Adrenal gland (tissue), 12 donors: ENCODE measurements around the gene GPR135. TPM values are rescaled to one million over a fixed set of nuclear protein-coding genes. Genes with fewer than 3 reads are reported as not detected.
A peak's percentile ranks its signal among the peaks of the same experiment; 100 is the strongest.

Experiments
- DNase-seq, 7 donors: peaks; one replicate each; pipeline ENCODE4 v3.0.0-alpha.2; 2019 to 2020
- H3K27ac ChIP-seq, 5 donors: fragments of 200-600 bp; sonication (generic) in 4 of 5; 1 replicate in 3 of 5; 2 replicates in 2 of 5; pipeline versions ENCODE4 v1.5.1 to v1.8.0; 2016 to 2020; ENCODE audit warnings: mild to moderate bottlenecking in 1 of 5
- H3K27me3 ChIP-seq: fragments of 200-600 bp; 2 replicates; pipeline ENCODE4 v1.8.0; 2021
- H3K36me3 ChIP-seq, 2 donors: fragments of 200-600 bp; replicated peaks in 1 of 2; 1 replicate in 1 of 2; 2 replicates in 1 of 2; pipeline versions ENCODE4 v1.5.1 to v1.8.0; 2018 to 2022
- H3K4me1 ChIP-seq, 2 donors: fragments of 200-600 bp; replicated peaks in 1 of 2; 1 replicate in 1 of 2; 2 replicates in 1 of 2; pipeline versions ENCODE4 v1.5.1 to v1.8.0; 2018 to 2021
- H3K4me3 ChIP-seq, 4 donors: fragments of 200-600 bp; sonication (generic) in 3 of 4; one replicate each; pipeline ENCODE4 v1.5.1; 2016 to 2018
- H3K9me3 ChIP-seq, 3 donors: fragments of 200-600 bp; sonication (generic) in 1 of 3; replicated peaks in 1 of 3; 1 replicate in 2 of 3; 2 replicates in 1 of 3; pipeline versions ENCODE4 v1.5.1 to v1.8.0; 2016 to 2021
- CTCF ChIP-seq, 6 experiments: fragments of 450-650 bp in 4 of 6; fragments of 200-600 bp in 2 of 6; sonication (generic) in 1 of 6; IDR thresholded peaks; 1 replicate in 5 of 6; 2 replicates in 1 of 6; pipeline versions ENCODE4 v1.5.1 to v1.8.0; 2016 to 2021; ENCODE audit warnings: antibody characterized with exemption in 6 of 6, mild to moderate bottlenecking in 2 of 6, moderate library complexity in 1 of 6
- POLR2A ChIP-seq, 2 donors: fragments of 450-650 bp; IDR thresholded peaks; one replicate each; pipeline ENCODE4 v1.6.1; 2017; ENCODE audit warnings: antibody characterized with exemption in 2 of 2, mild to moderate bottlenecking in 2 of 2, moderate library complexity in 1 of 2
- WGBS, 4 donors: extraction: QIAGEN DNeasy Blood & Tissue Kit in 2 of 4; methylation state at CpG; one replicate each; pipeline versions ENCODE4 v1.1.5 to v1.1.7; 2013 to 2017; 5-methylcytosine and 5-hydroxymethylcytosine counted together
- intact Hi-C, 2 donors: fragments of 100-400 bp; cut with DNase I; formaldehyde crosslinking; loops; one replicate each; pipeline versions ENCODE4 v1.14.1 to v1.15.0; 2022 to 2023
- polyA plus RNA-seq, 3 donors: library from polyadenylated mRNA; stranded (reverse); fragments of 200-250 nt in 2 of 3; fragments of 350-450 nt in 1 of 3; fragmentation: Illumina TruSeq in 1 of 3; extraction: RNeasy Lipid Tissue Mini Kit (QIAGEN cat#74804) in 1 of 3; gene quantifications; one replicate each; pipeline ENCODE4 v1.2.3, GENCODE V29; 2013 to 2014
- total RNA-seq, 9 donors: library from RNA; depleted of rRNA in 4 of 9; stranded (reverse); fragments of >200 nt in 4 of 9; fragments of 120-200 nt in 1 of 9; fragmentation: NEBNext Ultra II Directional in 1 of 9; extraction: Animal tissue kit (Norgen Biotek cat#: 25700) in 1 of 9; gene quantifications; one replicate each; pipeline versions ENCODE4 v1.1.0 to v1.2.4, GENCODE V29; 2013 to 2023
- donor health status: healthy with polysubstance abuse.
- donor health status: Bipolar disorder and iron deficiency.
- donor health status: DM: yes; HTN: yes; CAD: no.
- donor health status: DM: no; HTN: no; CAD: no.
- donor health status: DM: no; HTN: no; CAD: no.
- donor health status: DM: yes; HTN: yes; CAD: no.

The GPR135 gene
- total and polyA plus RNA-seq, 12 donors = 2.3 to 8.6 (median 4.5) TPM

- Histone ChIP-seq H3K36me3 (peaks cover 0 to 54% of the 10 kb centered on the region in 2 donors), H3K9me3 (no peaks in the 10 kb centered on the region), H3K4me1 (peaks cover 6 to 13% of the 10 kb centered on the region in 2 donors), H3K27ac (no peak overlapping the region), H3K27me3 (no peaks in the 10 kb centered on the region), H3K4me3 (no peak overlapping the region)
- DNase-seq = no peak
- intact Hi-C loops = no loop called here
- WGBS, 4 donors = 81 to 95% (median 90%) methylated on average over 1 of the region's 1 CpG
- TF ChIP-seq CTCF (IDR thresholded peaks at IDR 0.05) = no peak
- no peak for TF ChIP-seq POLR2A (IDR thresholded peaks at IDR 0.05)
These were observed 10.5 kb upstream of the GPR135 start for GRCh38 chr14:59475709-59476108.

GRCh38 chr14:59474172-59474571 is 9.0 kb upstream of the GPR135 start:
- WGBS, 4 donors = 53 to 57% (median 54%) methylated on average over 1 of the region's 1 CpG
- Histone ChIP-seq H3K36me3 (peaks cover 0 to 54% of the 10 kb centered on the region in 2 donors), H3K27ac (no peak overlapping the region), H3K4me1 (no peaks in the 10 kb centered on the region), H3K27me3 (no peaks in the 10 kb centered on the region), H3K9me3 (no peaks in the 10 kb centered on the region), H3K4me3 (no peak overlapping the region)
- DNase-seq = no peak
- intact Hi-C loops = no loop called here
- TF ChIP-seq POLR2A (IDR thresholded peaks at IDR 0.05) (no peak), CTCF (IDR thresholded peaks at IDR 0.05) (no peak)

DNA sequence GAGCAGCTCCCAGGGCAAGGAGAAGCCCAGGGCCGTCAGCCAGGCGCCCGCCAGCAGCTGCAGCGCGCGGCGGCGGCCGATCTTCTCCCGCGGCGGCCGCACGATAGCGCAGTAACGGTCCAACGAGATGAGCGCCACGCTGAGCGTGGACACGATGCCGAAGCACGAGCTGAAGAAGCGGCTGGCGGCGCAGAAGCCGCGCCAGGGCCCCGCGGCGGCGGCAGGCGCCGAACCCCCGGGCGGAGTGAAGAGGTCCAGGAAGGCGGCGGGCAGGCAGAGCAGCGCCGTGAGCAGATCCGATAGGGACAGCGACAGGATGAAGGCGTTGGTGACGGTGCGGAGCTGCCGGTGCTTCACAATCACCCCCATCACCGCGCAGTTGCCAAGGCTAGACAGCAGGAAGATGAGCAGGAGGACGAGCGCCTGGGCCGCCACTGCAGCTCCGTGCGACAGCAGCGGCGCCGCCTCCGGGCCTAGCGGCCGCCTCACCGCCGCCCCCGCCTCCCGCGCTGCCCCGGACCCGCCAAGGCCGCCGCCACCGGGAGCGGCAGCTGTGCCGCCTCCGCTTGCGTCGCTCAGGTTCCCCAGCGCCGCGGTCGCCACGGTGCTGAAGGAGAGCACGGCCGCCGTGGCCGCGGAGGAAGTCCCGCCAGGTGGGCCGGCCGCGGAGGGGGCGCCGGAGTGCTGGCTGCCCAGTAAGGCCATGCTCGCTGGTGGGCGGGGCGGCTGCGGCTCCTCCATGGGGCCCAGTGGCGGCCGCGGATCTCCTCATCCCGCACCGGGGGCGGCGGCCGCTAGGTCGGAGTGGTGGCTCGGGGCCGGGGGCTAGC is 479 bp downstream of the GPR135 start:
- DNase-seq = peak; percentile 68 to 80 (median 69)
- Histone ChIP-seq H3K36me3 (no peaks in the 10 kb centered on the region), H3K4me3 (peak overlapping the region; percentile 9 to 74 (median 46)), H3K9me3 (no peaks in the 10 kb centered on the region), H3K27me3 (no peaks in the 10 kb centered on the region), H3K27ac (peak overlapping the region; percentile 42 to 93 (median 72)), H3K4me1 (peaks cover 6 to 10% of the 10 kb centered on the region in 2 donors)
- TF ChIP-seq POLR2A (IDR thresholded peaks at IDR 0.05) (peak in 1 of 2 donors; percentile 29), CTCF (IDR thresholded peaks at IDR 0.05) (no peak)
- intact Hi-C loops = no loop called here
- WGBS, 4 donors = 0 to 1% (median 0%) methylated on average over 23 to 105 of the region's 105 CpGs

DNA sequence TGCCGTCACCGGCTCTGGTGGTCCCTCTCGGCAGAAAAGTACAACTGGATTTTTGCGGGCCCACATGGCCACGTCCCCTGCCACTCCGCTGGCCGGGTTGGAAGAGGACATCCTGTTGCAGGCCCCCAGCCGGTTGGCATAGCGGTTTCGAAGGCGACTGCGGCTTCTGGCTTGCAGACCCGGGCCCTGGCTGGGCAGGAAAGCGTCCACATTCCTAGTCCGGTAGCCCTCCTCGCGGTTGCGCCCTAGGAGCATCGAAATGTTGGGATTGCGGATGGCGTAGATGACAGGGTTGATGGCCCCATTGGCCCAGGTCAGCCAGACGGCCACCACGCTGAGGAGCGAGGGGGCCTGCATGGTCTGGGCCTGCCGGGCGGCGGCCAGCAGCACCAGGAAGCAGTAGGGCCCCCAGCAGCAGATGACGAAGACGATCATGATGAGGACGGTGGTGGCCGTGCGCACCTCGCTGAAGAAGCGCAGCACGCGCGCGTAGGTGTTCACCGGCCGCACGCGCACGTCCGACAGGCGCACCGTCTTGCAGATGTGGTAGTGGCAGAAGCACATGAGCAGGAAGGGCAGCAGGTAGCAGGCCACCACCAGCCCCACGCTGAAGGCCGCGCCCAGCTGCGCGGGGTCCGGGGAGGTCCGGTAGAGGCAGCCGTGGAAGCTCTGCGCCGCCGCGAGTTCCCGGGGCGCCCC is 1.2 kb downstream of the GPR135 start:
- peak overlapping the region in 3 of 4 donors; percentile 34 to 74 (median 58) for H3K4me3 ChIP-seq
- WGBS, 4 donors = 32 to 84% (median 51%) methylated on average over 16 to 60 of the region's 60 CpGs
- peaks cover 6 to 10% of the 10 kb centered on the region in 2 donors for H3K4me1 ChIP-seq
- intact Hi-C loops = no loop called here
- peak overlapping the region in 4 of 5 donors; percentile 61 to 93 (median 76) for H3K27ac ChIP-seq
- DNase-seq = peak in 4 of 7 donors; percentile 19 to 77 (median 36)
- TF ChIP-seq POLR2A (IDR thresholded peaks at IDR 0.05) (no peak), CTCF (IDR thresholded peaks at IDR 0.05) (no peak)
- H3K36me3 ChIP-seq = no peaks in the 10 kb centered on the region
- H3K27me3 ChIP-seq = no peaks in the 10 kb centered on the region
- no peaks in the 10 kb centered on the region for H3K9me3 ChIP-seq
